ENCODE results near the gene PPARD. TPM values are rescaled to one million over a fixed set of nuclear protein-coding genes. Genes with fewer than 3 reads are reported as not detected.

PPARD gene
- total RNA-seq: 7.7 and 9.0 TPM in 2 replicates

DNA sequence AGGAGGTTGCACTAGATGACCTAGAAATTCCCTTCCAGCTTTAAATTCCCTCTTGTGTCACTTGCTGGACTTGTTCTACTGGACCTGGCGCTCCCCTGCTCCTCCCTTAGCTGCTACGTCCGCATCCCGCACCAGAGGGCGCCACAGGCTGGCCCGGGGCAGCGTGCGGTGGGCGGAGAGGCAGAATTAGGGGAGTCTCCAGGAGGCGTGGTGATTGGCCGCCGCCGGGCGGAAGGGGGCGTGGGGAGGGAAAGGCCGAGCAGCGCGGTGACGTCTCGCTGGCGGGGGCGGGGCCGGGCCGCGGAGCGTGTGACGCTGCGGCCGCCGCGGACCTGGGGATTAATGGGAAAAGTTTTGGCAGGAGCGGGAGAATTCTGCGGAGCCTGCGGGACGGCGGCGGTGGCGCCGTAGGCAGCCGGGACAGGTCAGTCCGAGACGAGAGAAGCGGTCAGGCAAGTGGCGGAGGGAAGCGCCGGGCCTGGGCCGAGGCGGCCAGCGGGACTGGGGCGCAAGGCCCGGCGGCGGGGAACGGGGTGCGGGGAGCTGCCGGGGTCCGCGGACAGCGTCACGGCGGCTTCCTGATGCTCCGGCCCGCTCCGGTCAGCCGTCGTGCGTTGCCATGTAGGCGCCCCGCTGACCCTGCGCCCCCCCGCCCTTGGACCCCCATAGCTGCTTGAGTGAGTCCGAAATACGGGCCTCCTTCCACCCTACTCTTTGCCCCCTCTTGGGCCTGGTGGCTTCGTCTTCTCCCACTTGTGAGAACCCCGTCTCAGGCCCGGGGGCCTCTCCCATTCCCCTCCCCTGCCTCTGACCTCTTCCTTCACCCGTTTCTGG is at the start of gene PPARD:
TSS of gene PPARD (plus strand) at position 301 of the 834 bp plus-strand sequence. CDS start 68,530 bp downstream, outside the sequence.

DNA sequence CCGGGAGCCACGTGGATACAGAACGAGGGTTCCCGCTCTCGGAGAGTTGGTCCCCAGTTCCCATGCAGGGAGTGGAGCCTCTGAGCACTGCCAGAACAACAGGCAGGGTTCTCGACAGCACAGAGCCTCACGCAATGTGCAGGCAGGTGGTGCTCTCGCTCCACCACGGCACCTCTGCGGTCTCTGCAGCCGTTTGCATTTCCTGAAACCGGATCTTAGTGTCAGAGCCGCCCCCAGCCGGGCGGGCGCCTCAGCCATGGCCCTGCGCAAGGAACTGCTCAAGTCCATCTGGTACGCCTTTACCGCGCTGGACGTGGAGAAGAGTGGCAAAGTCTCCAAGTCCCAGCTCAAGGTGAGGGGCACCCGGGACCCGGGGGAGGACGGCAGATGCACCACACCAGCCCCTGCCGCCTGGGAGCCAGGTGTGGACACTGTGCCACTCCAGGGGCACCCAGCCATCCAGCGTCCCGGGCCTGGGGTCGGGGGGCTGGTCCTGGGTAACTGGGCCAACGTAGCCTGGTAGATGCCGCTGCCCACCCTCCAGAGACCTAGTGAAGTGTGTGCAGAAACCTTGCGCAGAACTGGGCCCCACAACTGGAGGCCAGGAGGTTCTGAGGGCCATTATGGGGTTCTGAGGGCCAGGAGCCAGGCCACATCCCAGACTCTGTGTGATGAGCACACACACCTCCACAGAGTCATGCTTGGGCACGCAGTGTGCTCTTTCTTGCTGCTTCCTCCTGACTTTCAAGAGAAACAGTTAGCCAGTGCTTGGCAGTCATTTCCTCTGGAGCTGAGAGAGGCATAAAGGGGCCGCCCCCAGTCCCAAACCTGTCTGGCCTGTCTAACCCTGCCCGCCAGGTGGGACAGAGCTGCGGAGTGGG is 44.5 kb upstream of the PPARD start, which contains the start of gene DEF6:
TSS of gene DEF6 (plus strand) at position 218 of the 881 bp plus-strand sequence. CDS start at position 257, 39 bp downstream.

DNA sequence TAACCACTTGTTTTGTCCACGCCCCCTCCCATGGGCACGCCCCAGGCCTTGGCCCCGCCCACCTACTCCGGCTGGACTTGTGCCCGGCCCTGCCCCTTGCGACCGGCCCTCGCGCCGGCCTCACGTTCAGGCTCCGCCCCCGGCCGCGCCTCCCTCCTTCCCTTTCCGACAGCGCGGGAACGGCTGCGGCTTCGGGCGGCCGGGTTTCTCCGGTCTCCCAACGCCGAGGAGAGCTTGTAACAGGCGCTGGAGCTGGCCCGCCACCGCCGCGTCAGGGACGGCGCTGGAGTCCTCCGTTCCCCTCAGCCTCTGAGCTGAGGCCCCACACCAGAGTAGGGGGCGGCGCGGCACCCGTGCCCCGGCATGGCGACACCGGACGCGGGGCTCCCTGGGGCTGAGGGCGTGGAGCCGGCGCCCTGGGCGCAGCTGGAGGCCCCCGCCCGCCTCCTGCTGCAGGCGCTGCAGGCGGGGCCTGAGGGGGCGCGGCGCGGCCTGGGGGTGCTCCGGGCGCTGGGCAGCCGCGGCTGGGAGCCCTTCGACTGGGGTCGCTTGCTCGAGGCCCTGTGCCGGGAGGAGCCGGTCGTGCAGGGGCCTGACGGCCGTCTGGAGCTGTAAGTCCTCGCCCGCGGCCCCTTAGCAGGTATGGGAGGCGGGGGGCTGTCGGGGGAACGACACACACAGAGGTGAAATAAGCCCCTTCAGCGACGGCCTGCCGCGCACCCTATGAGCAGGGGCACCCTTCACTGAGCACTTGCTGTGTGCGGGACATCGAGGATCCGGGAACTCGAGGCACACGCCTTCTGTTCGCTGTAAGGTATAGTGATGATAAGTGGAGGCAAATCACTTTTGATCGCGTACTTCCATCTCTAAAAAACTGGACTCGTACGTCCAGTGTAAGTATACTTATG is 110.1 kb downstream of the PPARD start, which contains the start of gene FANCE:
TSS of gene FANCE (plus strand) at position 156 of the 908 bp plus-strand sequence. CDS start at position 364, 208 bp downstream.

GRCh38 chr6:35468181-35468979 is 126.0 kb downstream of the PPARD start, which contains the start of gene RPL10A:
Gene RPL10A, plus strand, starts transcription at chr6:35468401. Its CDS starts 34 bp downstream, at chr6:35468435.

Small RNAs within 50 kb of the gene (small RNA-seq; reads per million reads assigned to genes)
- gene MIR7111: not detected

Other genes starting within 250 kb of the PPARD start
- 0.11 and 0.26 TPM in 2 replicates for gene TCP11, start 201.2 kb upstream of the PPARD start, total RNA-seq
- gene SCUBE3, start 128.6 kb upstream of the PPARD start, total RNA-seq: 3.4 and 17.0 TPM in 2 replicates
- 11.8 and 15.4 TPM in 2 replicates for gene ZNF76, start 82.8 kb upstream of the PPARD start, total RNA-seq
- gene DEF6, start 44.7 kb upstream of the PPARD start, total RNA-seq: 0.86 and 1.3 TPM in 2 replicates
- gene FANCE, start 109.8 kb downstream of the PPARD start, total RNA-seq: 4.4 and 5.5 TPM in 2 replicates
- 1,173 and 1,532 TPM in 2 replicates for gene RPL10A, start 125.8 kb downstream of the PPARD start, total RNA-seq
- 5.3 and 7.2 TPM in 2 replicates for gene TEAD3, start 154.5 kb downstream of the PPARD start, total RNA-seq
- gene TULP1, start 170.3 kb downstream of the PPARD start, total RNA-seq: not detected in 2 replicates